Measurements from ENCODE around the gene MATCAP1.

- peak; percentile 7 for TF ChIP-seq POLR2A (IDR thresholded peaks at IDR 0.05)
- no peak for TF ChIP-seq CTCF (IDR thresholded peaks at IDR 0.05)
- TF ChIP-seq EP300 (IDR thresholded peaks at IDR 0.05; ENCODE audit: low read depth), result no peak
These were observed 19.1 kb downstream of the MATCAP1 start, which contains the start of gene HSF4 for GRCh38 chr16:67164599-67165061.
